HG02763 (cell line): ENCODE data around the gene ERC1.
"Not testable (repeated sequence)": the region's sequence is repeated elsewhere in the genome, so short reads cannot be mapped to it uniquely, and the experiment has no call there.

ENCODE experiments used
- ATAC-seq: cut with Tn5 transposase; IDR thresholded peaks from one replicate; pipeline ENCODE4 v1.9.1; 2021; ENCODE audit warnings: mild to moderate bottlenecking, moderate library complexity; ENCODE audit not compliant: unreplicated experiment

Gene ERC1

GRCh38 chr12:1020389-1020788 lies 29.4 kb downstream of the ERC1 start:
- no peak for ATAC-seq

- ATAC-seq = no peak
Observed at GRCh38 chr12:1022032-1022970, 31.3 kb downstream of the ERC1 start.

- no peak for ATAC-seq
Observed at GRCh38 chr12:1030779-1031178, 39.8 kb downstream of the ERC1 start.

GRCh38 chr12:1034243-1034642 lies 43.2 kb downstream of the ERC1 start:
- ATAC-seq = no peak

GRCh38 chr12:1034751-1035457 lies 43.9 kb downstream of the ERC1 start:
- no peak for ATAC-seq

- ATAC-seq = no peak
Observed at GRCh38 chr12:1041478-1041877, 50.5 kb downstream of the ERC1 start.

- no peak for ATAC-seq
Observed at GRCh38 chr12:1044199-1044598, 53.2 kb downstream of the ERC1 start.

GRCh38 chr12:1044696-1045095 lies 53.7 kb downstream of the ERC1 start:
- no peak for ATAC-seq

- no peak for ATAC-seq
Observed at GRCh38 chr12:1046727-1047126, 55.7 kb downstream of the ERC1 start.

- ATAC-seq = no peak
Observed at GRCh38 chr12:1047898-1048660, 57.1 kb downstream of the ERC1 start.

GRCh38 chr12:1050059-1050707 lies 59.2 kb downstream of the ERC1 start:
- ATAC-seq = no peak

- not testable (repeated sequence) for ATAC-seq
Observed at GRCh38 chr12:1051672-1052071, 60.6 kb downstream of the ERC1 start.

- ATAC-seq = no peak
Observed at GRCh38 chr12:1053690-1054089, 62.7 kb downstream of the ERC1 start.

- ATAC-seq = no peak
Observed at GRCh38 chr12:1054117-1054870, 63.3 kb downstream of the ERC1 start.

GRCh38 chr12:1056390-1056789 lies 65.4 kb downstream of the ERC1 start:
- no peak for ATAC-seq

GRCh38 chr12:1058423-1058822 lies 67.4 kb downstream of the ERC1 start:
- no peak for ATAC-seq

- no peak for ATAC-seq
Observed at GRCh38 chr12:1059162-1059561, 68.1 kb downstream of the ERC1 start.

GRCh38 chr12:1063852-1064251 lies 72.8 kb downstream of the ERC1 start:
- no peak for ATAC-seq

GRCh38 chr12:1064317-1064716 lies 73.3 kb downstream of the ERC1 start:
- ATAC-seq = no peak

GRCh38 chr12:1065629-1066028 lies 74.6 kb downstream of the ERC1 start:
- no peak for ATAC-seq
